Thymus (tissue), 11 donors: ENCODE results near the gene PPP2R3B. TPM values are rescaled to one million over a fixed set of nuclear protein-coding genes. Genes with fewer than 3 reads are reported as not detected.

Experiments
- DNase-seq, 9 donors: peaks; one replicate each; pipeline ENCODE4 v3.0.0-alpha.2; 2013; ENCODE audit warnings: low spot score in 9 of 9, low read depth in 6 of 9, missing footprints in 1 of 9
- H3K27ac ChIP-seq, 2 donors: one replicate each; pipeline ENCODE4 v1.5.1; 2013; ENCODE audit warnings: control low read depth in 1 of 2, low read depth in 1 of 2, low read length in 1 of 2, mild to moderate bottlenecking in 1 of 2, moderate library complexity in 1 of 2
- H3K27me3 ChIP-seq, 2 donors: one replicate each; pipeline ENCODE4 v1.5.1; 2013; ENCODE audit warnings: low read length in 1 of 2; ENCODE audit not compliant: control insufficient read depth in 2 of 2, insufficient read depth in 1 of 2
- H3K36me3 ChIP-seq, 2 donors: one replicate each; pipeline ENCODE4 v1.5.1; 2013; ENCODE audit warnings: low read length in 1 of 2, mild to moderate bottlenecking in 1 of 2, moderate library complexity in 1 of 2; ENCODE audit not compliant: control insufficient read depth in 2 of 2, insufficient read depth in 2 of 2
- H3K4me1 ChIP-seq, 2 donors: one replicate each; pipeline ENCODE4 v1.5.1; 2013; ENCODE audit warnings: low read length in 2 of 2; ENCODE audit not compliant: control insufficient read depth in 2 of 2, insufficient read depth in 2 of 2
- H3K4me3 ChIP-seq, 2 donors: one replicate each; pipeline ENCODE4 v1.5.1; 2013; ENCODE audit warnings: low read length in 2 of 2, control low read depth in 1 of 2, mild to moderate bottlenecking in 1 of 2
- H3K9me3 ChIP-seq, 2 donors: one replicate each; pipeline ENCODE4 v1.5.1; 2013; ENCODE audit warnings: low read length in 1 of 2, mild to moderate bottlenecking in 1 of 2; ENCODE audit not compliant: control insufficient read depth in 2 of 2, insufficient read depth in 1 of 2
- WGBS: extraction: QIAGEN DNeasy Blood & Tissue Kit; methylation state at CpG from one replicate; pipeline ENCODE4 v1.1.7; 2013; 5-methylcytosine and 5-hydroxymethylcytosine counted together
- polyA plus RNA-seq: library from polyadenylated mRNA; stranded (reverse); fragments of 200-250 nt; gene quantifications from one replicate; pipeline ENCODE4 v1.2.3, GENCODE V29; 2013
- total RNA-seq: library from RNA; stranded (reverse); fragments of 120-200 nt; gene quantifications from one replicate; pipeline ENCODE4 v1.2.4, GENCODE V29; 2013
- donor health status: healthy.

The PPP2R3B gene
- total and polyA plus RNA-seq, 2 donors = 54.1 to 88.5 TPM

GRCh38 chrX:374596-374995 lies 12.1 kb downstream of the PPP2R3B start:
- peaks cover 48 to 51% of the 10 kb centered on the region in 2 donors for H3K4me1 ChIP-seq
- H3K9me3 ChIP-seq = no peaks in the 10 kb centered on the region
- peak overlapping the region; percentile 56 to 79 for H3K4me3 ChIP-seq
- 7% methylated on average over 21 of the region's 21 CpGs for WGBS
- DNase-seq = no peak
- H3K27ac ChIP-seq = peak overlapping the region in 1 of 2 donors; percentile 72
- peaks cover 6 to 38% of the 10 kb centered on the region in 2 donors for H3K27me3 ChIP-seq
- H3K36me3 ChIP-seq = peaks cover 0 to 2% of the 10 kb centered on the region in 2 donors

- peaks cover 49 to 59% of the 10 kb centered on the region in 2 donors for H3K4me1 ChIP-seq
- peaks cover 0 to 2% of the 10 kb centered on the region in 2 donors for H3K36me3 ChIP-seq
- under 1% methylated on average over 93 of the region's 93 CpGs for WGBS
- H3K27ac ChIP-seq = peak overlapping the region in 1 of 2 donors; percentile 72
- no peaks in the 10 kb centered on the region for H3K9me3 ChIP-seq
- H3K27me3 ChIP-seq = peaks cover 6 to 38% of the 10 kb centered on the region in 2 donors
- H3K4me3 ChIP-seq = peak overlapping the region; percentile 56 to 79
- DNase-seq = peak in 5 of 9 donors; percentile 56 to 81 (median 65)
These were observed 12.9 kb downstream of the PPP2R3B start for GRCh38 chrX:373641-374471.

GRCh38 chrX:372856-373640 lies 13.7 kb downstream of the PPP2R3B start:
- no peak for DNase-seq
- Histone ChIP-seq H3K9me3 (no peaks in the 10 kb centered on the region), H3K4me1 (peaks cover 46 to 54% of the 10 kb centered on the region in 2 donors), H3K4me3 (peak overlapping the region; percentile 52 to 79), H3K27me3 (peaks cover 6 to 38% of the 10 kb centered on the region in 2 donors), H3K27ac (no peak overlapping the region), H3K36me3 (peaks cover 0 to 2% of the 10 kb centered on the region in 2 donors)
- 11% methylated on average over 63 of the region's 63 CpGs for WGBS

GRCh38 chrX:371907-372306 lies 14.8 kb downstream of the PPP2R3B start:
- H3K4me1 ChIP-seq = peaks cover 45 to 52% of the 10 kb centered on the region in 2 donors
- no peak overlapping the region for H3K4me3 ChIP-seq
- peaks cover 6 to 38% of the 10 kb centered on the region in 2 donors for H3K27me3 ChIP-seq
- DNase-seq = peak in 1 of 9 donors; percentile 45
- peak overlapping the region in 1 of 2 donors; percentile 36 for H3K27ac ChIP-seq
- 13% methylated on average over 15 of the region's 15 CpGs for WGBS
- no peaks in the 10 kb centered on the region for H3K9me3 ChIP-seq
- H3K36me3 ChIP-seq = peaks cover 0 to 2% of the 10 kb centered on the region in 2 donors

GRCh38 chrX:370963-371745 lies 15.6 kb downstream of the PPP2R3B start:
- no peaks in the 10 kb centered on the region for H3K9me3 ChIP-seq
- H3K27ac ChIP-seq = peak overlapping the region in 1 of 2 donors; percentile 36
- peaks cover 6 to 38% of the 10 kb centered on the region in 2 donors for H3K27me3 ChIP-seq

GRCh38 chrX:370244-370962 lies 16.3 kb downstream of the PPP2R3B start:
- Histone ChIP-seq H3K27me3 (peaks cover 6 to 36% of the 10 kb centered on the region in 2 donors), H3K4me1 (peaks cover 45 to 52% of the 10 kb centered on the region in 2 donors), H3K4me3 (no peak overlapping the region), H3K36me3 (peaks cover 0 to 2% of the 10 kb centered on the region in 2 donors), H3K27ac (peak overlapping the region in 1 of 2 donors; percentile 56), H3K9me3 (no peaks in the 10 kb centered on the region)
- DNase-seq = peak in 1 of 9 donors; percentile 46
- WGBS = 64% methylated on average over 43 of the region's 43 CpGs

More at GRCh38 chrX:370963-371745, 15.6 kb downstream of the PPP2R3B start:
- Histone ChIP-seq H3K4me3 (no peak overlapping the region), H3K36me3 (peaks cover 0 to 2% of the 10 kb centered on the region in 2 donors), H3K4me1 (peaks cover 45 to 52% of the 10 kb centered on the region in 2 donors)
- WGBS = 57% methylated on average over 48 of the region's 48 CpGs
- DNase-seq = peak in 1 of 9 donors; percentile 46

- H3K27ac ChIP-seq = peak overlapping the region in 1 of 2 donors; percentile 56
- peaks cover 0 to 2% of the 10 kb centered on the region in 2 donors for H3K36me3 ChIP-seq
- peaks cover 6 to 28% of the 10 kb centered on the region in 2 donors for H3K27me3 ChIP-seq
- H3K4me1 ChIP-seq = peaks cover 41 to 47% of the 10 kb centered on the region in 2 donors
- DNase-seq = no peak
- no peaks in the 10 kb centered on the region for H3K9me3 ChIP-seq
- H3K4me3 ChIP-seq = no peak overlapping the region
- 96% methylated on average over 34 of the region's 34 CpGs for WGBS
These were observed 17.1 kb downstream of the PPP2R3B start for GRCh38 chrX:369563-370101.
